ENCODE data around the gene CEACAM18.
"Not testable (repeated sequence)": the region's sequence is repeated elsewhere in the genome, so short reads cannot be mapped to it uniquely, and the experiment has no call there.

Gene CEACAM18

DNA sequence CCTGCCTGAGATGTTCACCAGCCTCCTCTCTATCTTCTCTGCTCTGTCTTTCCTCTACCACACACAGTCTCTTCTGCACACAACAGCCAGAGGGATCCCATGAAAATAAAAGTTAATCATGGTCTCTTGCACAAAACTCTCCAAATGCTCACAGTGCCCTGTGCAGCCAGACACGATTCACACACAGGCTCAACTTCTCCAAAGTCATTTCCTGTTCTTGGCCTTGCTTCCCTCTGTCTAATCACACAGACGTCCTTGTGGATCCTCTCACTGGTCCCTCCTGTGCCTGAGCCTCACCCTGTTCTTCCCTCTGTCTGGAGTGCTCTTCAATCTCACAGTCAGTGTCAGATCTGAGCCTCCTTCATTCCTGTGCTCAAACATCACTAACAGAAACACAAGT lies 15.4 kb downstream of the CEACAM18 start:
- no peak for DNase-seq (ENCODE audit: low spot score)

DNA sequence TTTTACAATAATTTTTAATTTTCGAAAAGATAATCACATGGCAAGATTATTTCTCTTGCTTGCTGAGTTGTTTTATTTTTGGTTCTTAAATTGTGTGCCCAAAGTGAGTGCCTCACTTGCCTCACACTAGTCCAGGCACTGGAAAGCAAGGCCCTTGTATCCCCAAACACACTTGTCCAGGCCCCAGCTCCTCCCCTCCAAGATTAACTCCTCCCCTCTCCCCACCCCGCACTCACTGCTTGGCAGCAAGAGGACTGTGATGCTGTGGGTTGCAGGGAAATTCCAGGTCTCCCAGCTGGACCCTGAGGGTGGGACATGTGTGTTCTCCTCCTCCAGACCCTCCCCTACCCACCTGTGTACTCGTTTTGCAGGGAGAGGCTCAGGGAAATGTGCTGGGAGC lies 19.3 kb downstream of the CEACAM18 start:
- DNase-seq (ENCODE audit: low spot score) = no peak

DNA sequence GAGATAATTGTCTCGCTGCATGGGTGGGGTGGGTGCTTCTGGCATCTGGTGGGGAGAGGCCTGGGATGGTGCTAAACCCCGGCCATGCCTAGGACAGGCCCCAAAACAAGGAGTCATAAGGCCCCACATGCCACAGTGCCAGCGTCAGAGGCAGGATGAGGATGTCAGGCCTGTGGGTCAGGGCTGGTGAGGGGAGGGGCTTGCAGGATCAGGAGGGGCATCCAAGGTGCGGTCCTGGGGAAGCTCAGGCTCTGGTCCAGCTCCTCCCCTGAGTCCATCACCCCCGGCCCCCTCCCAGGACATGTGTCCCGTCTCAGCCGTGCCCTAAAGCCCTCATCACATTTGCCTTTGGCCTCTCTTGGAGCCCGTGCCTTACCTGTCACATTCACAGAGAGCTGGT lies 22.6 kb downstream of the CEACAM18 start:
- DNase-seq (ENCODE audit: low spot score) = not testable (repeated sequence)

DNA sequence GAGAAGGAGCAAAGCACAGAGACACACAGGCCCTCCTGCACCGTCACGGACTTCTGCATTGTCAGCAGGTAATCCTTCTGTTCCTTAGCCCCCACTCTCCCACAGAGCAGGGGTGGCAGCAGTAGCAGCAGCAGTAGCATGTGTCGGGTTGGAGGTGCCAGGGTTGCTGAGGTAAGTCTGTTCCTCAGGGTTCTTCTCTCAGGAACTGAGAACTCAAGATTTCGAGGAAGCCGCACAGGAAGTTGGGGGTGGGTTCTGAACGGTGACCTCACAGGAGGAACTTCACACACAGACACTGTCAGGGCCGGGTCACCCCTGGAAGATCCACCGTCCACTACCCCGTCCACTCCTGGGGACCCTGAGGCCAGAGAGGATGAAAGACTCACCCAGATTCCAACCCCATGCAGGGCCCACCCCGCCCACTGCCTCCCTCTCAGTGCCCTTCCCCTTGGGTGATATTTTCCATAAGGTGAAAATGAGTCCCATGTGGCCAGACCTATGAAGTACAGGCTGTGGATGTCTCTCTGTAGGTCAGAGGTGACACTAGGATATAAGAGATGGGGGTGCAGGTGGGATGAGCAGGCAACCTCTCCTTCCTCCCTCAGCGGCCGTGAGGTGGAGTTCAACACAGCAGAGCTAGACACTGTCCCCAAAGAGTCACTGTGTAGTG lies 23.4 kb downstream of the CEACAM18 start, which contains the start of gene SIGLEC12:
Gene SIGLEC12 (minus strand): TSS at position 207 of the 670 bp plus-strand sequence. CDS start 67 bp downstream, at position 140.
- no peak for DNase-seq (ENCODE audit: low spot score)

DNA sequence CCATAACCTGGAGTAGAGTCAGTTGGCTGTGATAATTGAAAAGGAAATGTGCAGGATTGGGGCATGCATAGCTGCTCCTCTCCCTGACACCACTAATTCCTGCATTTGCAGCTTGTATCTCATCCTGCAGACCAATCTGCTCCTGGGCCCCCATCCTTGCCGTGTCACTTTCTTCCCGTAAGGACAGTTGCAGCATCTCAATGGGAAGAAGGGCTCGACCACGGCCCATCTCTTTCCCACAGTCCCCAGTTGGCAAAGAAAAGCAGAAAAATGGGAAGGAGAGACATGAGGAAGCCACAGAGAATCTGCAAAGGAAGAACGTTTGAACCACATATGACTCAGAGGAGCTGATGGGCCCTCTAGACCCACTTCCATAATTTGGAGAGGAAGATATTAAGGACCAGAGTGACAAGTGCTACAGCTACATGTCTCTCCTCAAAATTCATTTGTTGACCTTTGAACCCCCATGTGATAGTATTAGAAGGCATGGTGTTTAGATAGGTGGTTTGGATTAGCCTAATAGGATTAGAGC lies 25.0 kb downstream of the CEACAM18 start:
- no peak for DNase-seq (ENCODE audit: low spot score)

DNA sequence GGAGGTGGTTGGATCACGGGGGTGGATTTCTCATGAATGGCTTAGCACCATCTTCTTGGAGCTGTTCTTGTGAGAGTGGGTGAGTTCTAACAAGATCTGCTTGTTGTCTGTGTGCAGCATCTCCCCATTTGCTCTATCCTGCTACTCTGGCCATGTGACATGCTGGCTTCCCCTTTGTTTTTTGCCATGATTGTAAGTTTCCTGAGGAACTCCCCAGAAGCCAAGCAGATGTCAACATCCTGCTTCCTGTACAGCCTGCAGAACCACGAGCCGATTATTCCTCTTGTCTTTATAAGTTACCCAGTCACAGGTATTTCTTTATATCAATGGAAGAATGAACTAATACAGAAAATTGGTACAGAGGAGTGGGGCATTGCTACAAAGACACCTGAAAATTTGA lies 25.6 kb downstream of the CEACAM18 start:
- no peak for DNase-seq (ENCODE audit: low spot score)

DNA sequence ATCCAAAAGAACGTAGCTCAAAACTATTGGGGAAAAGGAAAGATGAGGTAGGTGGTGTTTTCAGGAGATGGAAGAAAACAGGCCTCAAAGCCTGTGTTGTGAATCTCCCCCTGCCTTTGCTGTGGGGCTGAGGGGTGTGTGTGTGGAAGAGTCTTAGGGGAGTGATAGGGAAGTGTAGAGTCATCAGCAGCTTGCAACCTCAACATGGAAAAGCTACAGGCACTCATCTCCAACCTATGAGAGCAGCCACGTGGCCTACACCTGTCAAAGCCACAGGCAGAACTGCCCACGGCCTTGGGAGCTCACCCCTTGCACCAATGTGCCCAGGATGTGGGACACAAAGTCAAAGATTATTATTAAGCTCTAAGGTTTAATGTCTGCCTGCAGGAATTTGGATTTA lies 27.6 kb downstream of the CEACAM18 start:
- no peak for DNase-seq (ENCODE audit: low spot score)

DNA sequence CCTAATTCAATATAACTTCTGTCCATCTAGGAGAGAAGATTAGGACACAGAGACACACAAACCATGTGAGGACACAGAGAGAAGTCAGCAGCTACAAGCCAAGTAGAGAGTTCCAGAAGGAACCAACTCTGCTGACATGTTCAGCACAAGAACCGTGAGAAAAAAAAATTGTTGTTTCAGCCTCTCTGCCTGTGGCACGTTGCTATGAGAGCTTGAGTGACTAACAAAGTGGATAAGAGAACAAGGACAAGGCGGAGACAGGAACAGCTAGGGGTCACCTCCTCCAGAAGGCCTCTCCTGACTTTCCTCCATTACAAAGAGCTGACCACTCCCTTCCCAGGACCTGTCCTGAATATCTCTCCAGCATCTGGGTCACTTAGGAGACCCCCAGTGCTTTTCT lies 28.9 kb downstream of the CEACAM18 start:
- DNase-seq (ENCODE audit: low spot score) = no peak

DNA sequence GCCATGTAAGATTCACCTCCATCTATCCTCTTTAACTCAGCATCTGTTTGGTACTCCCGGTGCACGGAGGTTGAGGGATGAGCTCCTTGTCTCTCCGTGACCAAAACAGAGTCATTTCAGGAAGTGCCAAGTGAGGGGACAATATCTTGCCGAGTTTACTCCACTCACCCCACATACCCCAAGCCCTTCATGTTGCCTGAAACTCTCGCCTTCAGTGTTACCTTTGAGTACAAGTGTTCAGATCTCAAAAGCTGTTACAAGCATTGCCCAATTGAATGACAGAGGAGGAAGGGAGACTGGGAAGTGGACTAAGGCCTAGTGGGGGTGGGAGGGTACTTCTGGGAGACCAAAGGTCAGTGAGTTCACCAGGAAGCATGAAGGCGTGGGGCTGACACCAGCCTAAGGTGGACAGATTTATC lies 29.3 kb downstream of the CEACAM18 start:
- DNase-seq (ENCODE audit: low spot score) = no peak

DNA sequence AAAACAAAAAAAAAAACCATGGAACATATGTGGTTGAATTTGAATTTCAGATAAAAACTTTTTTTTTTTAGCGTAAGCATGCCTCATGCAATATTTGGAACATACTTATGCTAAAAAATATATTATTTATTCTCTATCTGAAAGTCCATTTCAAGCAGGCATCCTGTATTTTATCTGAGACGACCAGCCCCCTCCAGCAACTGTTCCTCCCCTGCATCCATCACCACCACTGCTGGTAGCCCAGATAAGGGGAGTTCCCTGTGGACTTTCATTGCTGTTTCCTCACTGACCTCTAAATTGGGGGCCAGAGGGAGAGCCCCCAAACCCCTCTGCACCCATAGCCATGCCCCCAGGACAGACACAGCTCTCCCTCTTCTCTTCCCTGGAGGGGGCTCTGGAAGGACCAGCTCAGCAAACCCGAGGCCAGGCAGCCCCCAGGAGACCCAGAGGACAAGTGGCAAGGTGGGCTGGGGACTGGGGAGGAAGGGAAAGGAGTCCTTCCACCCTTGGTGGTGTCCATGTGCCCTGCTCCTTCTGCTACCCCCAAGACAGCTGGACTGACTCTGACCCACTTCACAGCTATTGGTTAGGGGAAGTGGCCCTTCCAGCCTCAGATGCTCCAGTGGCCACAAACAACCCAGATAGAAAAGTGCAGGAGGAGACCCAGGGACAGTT lies 29.9 kb downstream of the CEACAM18 start:
- no peak for DNase-seq (ENCODE audit: low spot score)

DNA sequence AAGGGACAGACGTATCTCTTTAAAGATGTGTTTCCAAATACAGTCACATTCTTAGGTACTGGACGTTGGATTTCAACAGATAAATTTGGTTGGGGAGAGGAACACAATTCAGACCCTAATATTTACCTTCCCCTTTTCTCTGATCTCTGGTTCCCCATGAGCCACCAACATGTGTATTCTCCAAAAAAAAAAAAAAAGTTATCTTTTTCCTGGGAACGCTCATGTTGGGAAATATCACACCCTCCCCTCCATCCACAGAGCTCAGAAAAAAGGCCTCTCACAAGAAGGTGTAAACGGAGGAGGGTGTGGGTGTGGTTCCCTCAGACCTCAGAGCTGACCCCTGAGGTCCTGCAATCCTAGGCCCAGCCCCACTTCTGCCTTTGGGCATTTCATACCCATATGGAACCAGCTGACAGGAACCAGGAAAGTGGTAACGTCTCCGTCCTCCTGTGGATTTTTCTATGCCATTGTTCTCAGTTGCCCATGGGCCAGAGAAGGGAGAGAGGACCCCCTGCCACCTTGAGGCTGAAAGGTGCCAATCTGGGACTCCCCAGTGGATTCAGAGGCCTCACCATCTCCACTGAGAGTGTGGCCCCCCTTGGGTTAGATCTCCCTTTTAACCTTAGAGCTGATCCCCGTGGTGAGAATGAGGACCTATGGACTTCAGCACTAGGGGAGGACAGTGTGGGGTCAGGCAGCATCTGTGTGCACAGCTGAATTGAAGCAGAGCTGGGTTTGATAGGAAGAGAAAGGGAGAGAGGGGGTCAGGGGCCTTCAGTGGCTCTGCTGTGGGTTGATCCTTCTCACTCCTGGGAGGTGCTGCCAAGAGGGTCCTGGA lies 31.7 kb downstream of the CEACAM18 start:
- DNase-seq (ENCODE audit: low spot score) = no peak

DNA sequence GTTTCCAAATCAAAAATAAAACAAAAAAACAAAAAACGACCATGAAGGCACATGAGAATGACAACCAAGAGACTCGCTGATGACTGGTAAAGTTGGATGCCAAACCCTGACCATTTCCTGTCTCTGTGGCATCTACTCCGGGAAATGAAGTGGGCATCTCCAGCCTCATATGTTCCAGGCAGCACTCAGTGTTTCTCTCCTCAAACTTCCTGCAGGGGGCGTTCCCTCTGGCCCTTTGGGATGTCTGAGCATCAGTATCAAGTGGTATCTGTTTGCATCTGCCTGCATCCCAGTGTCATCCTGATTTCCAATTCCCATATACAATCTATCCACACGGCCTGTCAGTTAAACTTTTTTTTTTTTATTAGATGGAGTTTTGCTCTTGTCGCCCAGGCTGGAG lies 33.0 kb downstream of the CEACAM18 start:
- peak; percentile 13 for DNase-seq (ENCODE audit: low spot score)

DNA sequence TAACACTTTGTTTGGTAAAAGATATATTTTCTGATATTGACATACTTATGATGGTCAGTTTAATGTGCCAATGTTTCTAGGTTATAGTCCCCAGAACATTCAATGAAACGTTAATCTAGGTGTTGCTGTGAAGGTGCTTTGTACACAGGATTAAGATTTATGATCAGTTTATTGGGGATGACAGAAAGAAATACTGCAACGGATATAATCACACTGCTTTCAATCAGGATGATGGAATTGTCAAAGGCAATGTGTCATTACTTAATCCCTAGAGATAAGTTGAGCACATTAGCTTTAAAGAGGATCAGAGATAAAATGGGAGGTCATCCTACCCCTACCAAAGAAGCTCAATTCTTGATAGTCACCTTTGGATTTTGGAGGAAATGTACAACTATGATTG lies 35.6 kb downstream of the CEACAM18 start:
- DNase-seq (ENCODE audit: low spot score) = no peak

DNA sequence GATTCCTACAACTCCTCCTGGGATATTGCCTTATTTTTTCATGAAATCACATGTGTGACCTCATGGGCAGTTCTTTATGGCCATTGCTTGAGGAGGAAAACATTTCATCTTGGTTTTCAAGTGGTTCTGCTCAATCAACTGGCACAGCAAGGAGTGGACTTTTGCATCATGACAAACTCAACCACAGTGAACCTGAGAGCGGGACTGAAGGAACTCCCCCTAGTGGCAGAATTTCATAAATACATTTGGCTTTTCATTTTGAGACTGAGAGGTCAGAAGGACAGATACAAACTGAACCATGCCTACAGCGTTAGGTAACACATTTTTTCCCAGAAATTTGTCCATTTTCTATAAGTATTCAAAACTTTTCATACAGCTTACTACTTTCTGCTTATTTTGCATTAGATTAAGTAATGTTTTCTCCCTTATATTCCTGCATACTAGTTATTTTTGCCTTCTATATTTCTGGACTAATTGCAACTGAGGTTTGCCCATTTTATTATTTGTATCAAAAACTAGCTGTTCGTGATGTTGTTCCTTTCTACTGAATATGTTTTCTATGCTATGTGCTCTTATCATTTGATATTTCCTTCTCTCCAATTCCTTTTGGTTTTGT lies 36.6 kb downstream of the CEACAM18 start:
- DNase-seq (ENCODE audit: low spot score) = peak; percentile 57

DNA sequence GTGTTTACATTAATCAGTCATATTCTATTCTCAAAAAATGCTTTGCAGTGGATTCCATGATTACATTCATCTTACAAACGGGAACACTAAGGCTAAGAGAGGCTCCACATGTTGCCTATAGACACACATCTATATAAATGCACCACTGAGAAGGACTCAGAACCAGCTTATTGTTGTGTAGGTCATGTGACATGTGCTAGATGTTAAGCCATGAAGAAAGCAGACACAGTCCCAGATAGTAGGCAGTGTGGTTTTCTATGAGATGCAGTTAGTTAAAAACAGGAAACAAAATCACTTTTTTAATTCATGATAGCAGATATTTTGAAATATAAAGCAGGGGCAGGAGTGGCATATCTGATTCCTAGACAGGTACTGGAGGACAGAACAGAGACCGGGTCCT lies 42.4 kb downstream of the CEACAM18 start:
- no peak for DNase-seq (ENCODE audit: low spot score)

DNA sequence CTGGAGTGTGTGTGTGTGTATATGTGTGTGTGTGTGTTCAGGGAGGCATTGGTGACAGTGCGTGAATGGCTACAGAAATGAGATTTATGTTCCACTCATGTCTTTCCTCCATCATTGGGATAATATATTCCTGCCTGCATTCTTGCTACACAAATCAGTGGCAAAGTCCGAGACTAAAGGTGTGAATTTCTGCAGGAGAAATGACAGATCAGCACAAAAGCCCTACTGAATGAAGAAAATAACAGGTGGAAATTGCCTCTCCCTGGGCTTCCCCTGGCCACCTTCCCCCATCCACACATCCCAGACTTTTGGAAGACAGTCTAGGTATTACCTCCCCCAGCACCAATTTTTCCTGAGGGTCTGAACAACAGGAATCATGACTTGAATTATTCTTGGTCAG lies 43.0 kb downstream of the CEACAM18 start:
- DNase-seq (ENCODE audit: low spot score) = no peak

DNA sequence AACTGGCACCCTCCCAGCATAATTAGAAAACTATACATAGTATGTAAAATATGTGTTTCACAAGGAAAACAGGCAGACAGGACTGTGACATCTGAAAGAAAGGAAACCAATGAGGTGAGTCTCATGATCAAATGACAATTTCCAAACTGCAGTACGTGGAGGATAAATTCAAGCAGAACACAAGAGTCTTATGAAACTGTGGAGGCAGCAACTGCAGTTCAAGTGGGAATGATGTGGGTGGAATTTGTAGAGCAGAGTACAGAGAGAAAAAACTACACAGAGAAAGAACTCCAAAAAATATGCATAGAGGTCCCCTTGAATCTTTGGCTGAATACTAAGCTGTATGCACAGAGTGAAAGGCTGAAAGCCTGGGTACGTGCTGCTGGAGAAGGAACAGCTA lies 43.4 kb downstream of the CEACAM18 start:
- DNase-seq (ENCODE audit: low spot score) = no peak

DNA sequence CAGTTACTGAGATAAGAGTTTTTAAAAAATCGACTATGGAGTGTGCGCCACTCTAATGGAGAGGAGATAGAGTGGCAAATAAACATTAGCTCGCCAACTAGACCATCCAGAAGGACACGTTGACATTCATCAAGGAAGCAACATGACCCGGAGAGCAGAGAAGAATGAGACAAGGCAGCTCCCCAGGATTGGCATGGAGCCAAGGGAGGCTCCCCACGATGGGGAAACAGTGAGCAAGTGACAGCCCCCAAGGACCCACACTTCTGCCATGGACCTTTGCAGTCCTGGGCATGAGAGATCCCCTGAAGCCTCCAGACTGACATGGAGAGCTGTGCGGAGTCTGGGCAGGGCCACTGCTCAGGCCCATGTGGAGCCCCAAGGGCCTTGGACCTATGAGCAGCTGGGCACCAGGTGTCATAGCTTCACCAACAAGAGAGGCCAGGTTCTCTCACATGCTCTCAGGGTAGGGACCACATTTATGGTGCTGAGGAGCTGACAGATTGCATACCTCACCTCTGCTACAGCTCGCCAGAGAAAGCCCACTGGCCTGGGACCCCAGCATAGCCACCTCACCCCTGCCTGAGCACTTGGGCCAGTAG lies 46.4 kb downstream of the CEACAM18 start:
- no peak for DNase-seq (ENCODE audit: low spot score)

DNA sequence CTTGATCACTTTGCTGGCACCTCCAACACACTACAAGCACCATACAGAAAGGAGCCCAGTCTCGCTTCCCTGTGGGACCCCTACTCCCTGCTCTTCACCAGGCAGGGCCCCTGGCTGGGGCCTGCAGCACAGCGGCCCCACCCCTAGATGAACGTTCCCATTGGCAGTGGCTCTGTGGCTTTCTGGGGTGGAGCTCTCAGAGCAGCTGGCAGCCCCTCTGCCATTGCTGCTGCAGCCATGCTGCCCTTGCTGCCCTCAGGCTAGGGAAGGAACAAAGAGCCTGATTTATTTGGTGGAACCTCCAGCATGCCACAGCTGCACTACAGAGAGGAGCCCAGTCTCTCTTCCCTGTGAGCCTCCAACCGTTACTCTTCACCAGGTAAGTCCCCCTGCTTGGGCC lies 47.3 kb downstream of the CEACAM18 start:
- no peak for DNase-seq (ENCODE audit: low spot score)

DNA sequence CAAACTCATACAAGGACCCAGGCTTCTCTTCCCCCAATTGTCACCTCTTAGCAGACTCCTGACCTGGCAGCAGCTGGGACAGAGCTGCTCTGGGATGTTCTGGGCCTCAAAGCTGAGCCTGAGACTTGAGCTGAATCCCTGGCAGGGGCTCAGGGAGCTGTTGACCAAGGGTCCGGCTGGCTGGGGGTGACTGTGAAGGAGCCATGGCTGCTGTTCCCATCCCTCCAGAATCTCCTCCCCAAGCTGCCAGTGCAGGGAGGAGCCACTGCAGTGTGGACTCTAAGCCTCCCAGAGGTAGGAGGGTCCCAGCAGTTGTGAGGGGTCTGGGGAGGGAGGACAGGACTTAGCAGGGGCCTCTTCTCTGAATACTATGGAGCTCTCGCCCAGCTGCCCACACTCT lies 51.0 kb downstream of the CEACAM18 start:
- no peak for DNase-seq (ENCODE audit: low spot score)

DNA sequence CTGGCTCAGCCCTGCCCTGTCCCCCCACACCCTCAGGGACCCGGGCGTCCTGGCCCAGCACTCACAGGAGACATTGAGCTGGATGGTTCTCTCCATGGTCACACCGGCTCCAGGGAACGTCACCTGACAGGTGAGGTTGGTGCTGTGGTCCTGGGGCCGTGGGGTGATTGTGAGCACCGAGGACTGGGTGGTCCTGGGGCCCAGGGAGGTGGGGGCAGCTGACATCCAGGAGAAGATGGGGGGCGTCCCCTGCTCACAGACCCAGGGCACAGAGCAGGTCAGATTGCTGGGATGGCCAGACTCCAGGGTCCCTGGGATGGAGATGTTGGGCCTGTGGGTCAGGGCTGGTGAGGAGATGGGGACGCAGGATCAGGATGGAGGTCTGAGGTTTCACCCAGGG lies 52.3 kb downstream of the CEACAM18 start:
- no peak for DNase-seq (ENCODE audit: low spot score)
